HG03378 (cell line): ENCODE results near the gene SLC6A15.

Experiments
- ATAC-seq: cut with Tn5 transposase; IDR thresholded peaks from one replicate; pipeline ENCODE4 v1.9.1; 2021; ENCODE audit warnings: mild to moderate bottlenecking, moderate library complexity; ENCODE audit not compliant: unreplicated experiment

Gene SLC6A15

GRCh38 chr12:84912198-84913128, at the start of gene SLC6A15:
Gene SLC6A15, minus strand, starts transcription at chr12:84912799. Its CDS starts 20,679 bp downstream, at chr12:84892120.
- ATAC-seq, result no peak

GRCh38 chr12:84960918-84961317, 48.3 kb upstream of the SLC6A15 start:
- ATAC-seq, result no peak

DNA sequence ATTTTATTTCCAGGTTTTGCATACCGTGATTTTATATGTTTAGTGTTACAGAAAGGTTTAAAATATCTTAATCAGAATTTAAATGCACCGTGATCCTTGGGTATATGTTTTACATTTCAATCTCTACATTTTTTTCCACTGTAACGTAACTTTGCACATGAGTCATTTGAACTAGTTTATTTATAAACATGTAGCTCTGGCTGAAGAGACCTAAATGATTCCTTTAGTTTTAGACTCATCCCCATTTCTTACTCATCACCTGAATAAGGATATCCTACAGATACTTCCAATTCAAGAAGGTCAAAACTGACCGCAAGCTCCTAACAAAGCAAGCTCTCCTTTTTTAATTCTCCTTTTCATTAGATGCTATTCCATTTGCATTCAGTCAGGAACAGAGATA, 42.7 kb upstream of the SLC6A15 start:
- no peak for ATAC-seq

DNA sequence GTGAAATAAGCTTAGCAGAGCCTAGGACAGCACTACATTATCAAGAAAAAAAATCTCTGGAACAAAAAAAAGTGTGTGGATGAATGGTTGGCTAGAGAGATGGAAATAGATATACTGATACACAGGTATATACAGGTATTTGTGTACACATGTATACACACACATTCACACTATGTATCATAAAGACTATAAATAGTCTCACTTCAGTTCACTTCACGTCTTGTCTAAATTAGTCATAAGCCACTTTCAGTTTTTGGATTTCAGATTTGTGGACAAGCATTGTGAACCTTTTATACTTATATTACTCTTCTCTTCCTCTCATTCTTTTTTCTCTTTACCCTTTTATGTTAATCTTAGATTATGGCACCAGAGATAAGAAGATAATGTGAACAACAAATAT, 41.8 kb upstream of the SLC6A15 start:
- ATAC-seq, result no peak

GRCh38 chr12:84950971-84951546, 38.5 kb upstream of the SLC6A15 start:
- no peak for ATAC-seq

DNA sequence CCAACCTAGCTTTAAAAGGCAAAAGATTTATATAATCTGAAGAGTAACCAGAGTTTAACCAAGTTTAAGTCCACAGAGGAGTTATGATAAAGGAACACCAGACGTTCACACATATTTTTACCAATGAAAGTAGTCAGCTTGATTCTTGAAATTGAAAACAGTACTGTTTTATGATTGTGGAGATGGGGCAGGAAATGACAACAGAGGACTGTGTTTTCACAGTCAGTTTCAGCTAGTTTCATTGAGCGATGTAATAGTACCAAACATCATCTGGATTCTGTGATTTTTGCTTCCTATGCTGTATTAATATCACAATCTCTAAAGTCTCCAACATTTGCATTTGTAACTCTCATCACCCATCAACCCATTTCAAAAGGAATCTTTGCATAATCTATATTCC, 34.2 kb upstream of the SLC6A15 start:
- ATAC-seq, result no peak

DNA sequence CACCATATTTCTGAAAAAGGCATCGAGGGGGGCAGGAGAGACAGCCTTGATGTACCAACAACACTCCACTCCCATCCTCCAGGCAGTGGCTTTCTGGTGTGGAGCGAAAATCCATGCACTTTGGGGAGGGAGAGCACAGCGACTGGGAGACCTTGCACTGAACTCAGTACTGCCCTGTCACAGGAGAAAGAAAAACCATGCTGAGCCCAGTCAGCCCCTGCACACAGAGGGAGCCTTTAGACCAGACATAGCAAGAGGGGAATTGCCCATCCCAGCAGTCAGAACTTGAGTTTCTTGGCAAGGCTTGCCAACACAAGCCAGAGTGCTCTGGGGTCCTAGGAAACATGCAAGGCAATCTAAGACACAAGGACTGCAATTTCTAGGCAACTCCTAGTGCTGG, 24.8 kb upstream of the SLC6A15 start:
- no peak for ATAC-seq

DNA sequence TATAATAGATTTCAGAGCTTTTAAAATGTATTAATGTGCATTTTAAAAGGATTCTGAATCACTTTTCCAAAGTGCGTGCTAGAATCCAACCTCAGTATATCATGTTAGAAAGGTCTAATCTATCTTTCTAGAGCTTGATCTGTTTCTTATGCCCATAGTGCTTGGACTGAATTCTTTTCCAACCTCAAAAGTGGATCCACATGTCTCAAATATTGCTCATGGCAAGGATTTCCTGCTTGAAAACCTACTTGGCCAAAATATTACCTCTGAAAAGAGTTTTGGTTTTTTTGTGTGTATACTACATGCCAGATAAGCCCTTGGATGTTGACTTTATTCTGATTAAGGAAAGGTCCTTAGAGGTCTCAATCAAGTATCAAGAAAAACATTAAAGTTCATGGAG, 16.9 kb upstream of the SLC6A15 start:
- ATAC-seq, result no peak

DNA sequence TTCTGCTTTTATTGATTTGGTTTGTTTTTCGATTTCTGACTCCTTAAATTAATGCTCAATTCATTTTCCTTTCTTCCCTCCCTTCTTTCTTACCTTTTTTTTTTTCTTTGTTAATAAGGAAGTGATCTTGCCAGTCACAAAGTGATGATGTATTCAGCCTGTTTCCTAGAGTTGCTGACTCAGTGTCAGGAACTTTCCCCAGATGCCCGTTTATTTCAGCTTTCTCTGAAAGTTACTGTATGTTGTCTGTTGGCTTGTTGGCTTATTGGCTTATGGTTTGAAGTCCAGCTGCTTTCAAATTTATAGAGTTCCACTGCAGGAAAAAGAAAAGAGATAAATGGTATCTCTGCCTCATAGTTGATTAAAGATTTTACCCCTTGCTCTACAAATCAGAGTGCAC, 12.4 kb upstream of the SLC6A15 start:
- ATAC-seq, result no peak

DNA sequence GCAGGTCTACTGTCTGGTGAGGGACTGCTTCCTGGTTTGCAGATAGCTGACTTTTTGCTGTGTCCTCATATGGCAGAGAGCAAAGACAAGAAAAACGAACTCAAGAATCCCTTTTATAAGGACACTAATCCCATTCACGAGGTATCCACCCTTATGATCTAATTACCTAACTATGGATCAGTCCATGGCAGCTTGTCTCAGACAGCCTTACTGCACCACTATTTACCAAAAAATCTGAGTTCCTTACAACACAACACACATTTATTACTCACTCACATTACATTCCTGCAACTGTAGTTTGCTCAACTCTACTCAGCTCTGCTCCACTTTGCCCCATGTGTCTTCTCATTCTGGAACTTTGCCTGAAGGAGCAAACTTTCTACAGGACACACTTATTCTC, 10.1 kb upstream of the SLC6A15 start:
- no peak for ATAC-seq

GRCh38 chr12:84920331-84920730, 7.7 kb upstream of the SLC6A15 start:
- ATAC-seq, result no peak

- ATAC-seq, result no peak
Observed at GRCh38 chr12:84919271-84919670, 6.7 kb upstream of the SLC6A15 start.

DNA sequence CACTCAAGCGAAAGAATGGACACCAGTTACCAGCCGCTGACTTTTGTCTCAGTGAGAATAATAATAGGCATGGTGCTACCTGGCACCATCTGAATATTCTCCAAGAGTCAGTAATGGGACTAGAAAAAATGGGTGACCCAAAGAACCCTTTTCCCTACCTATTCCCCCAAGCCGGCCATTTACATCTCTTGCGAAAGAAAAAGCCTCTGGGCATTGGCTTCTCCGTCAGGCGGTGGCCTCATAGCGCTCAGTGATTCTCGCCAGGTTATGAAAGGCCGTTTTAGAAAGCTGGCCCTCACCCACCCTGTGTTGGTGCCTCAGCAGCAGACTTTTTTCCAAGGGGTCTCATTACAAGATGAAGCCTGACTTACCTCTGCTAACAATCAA, 523 bp upstream of the SLC6A15 start:
- no peak for ATAC-seq

GRCh38 chr12:84911271-84912197, 1.1 kb downstream of the SLC6A15 start:
- ATAC-seq, result no peak

DNA sequence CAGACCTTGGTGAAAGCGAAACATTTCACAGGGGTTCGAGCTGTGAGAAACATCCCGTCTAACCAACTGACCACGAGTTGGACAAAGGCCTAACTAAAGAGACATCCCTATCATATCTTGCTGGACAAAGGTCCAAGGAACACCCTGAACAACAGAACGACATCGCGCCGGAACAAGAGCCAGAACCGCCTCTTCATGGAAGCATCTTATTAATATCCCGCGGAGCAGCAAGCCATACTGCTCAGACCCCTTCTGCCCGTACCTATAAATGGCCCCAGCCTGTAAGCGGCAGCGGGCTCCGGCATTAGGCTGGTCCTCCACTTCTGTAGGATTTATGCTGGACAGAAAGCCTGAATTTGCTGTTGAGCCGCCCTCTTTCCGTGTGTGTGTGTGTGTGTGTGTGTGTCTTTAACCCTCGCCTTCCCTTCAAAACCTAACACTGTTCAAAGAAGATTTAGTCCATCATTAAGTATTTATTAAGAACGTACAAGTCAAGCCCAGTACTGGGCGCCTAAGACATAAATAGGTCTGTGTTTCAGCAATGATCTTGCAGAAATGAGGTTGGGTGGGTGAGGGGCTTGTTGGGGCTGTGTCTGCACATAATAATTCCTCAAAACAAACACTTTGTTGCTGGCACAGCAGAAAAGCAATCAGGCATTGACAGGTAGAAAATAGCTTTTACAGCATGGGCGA, 1.9 kb downstream of the SLC6A15 start:
- ATAC-seq, result no peak

GRCh38 chr12:84904051-84904450, 8.5 kb downstream of the SLC6A15 start:
- ATAC-seq, result no peak

GRCh38 chr12:84891106-84891838, 21.3 kb downstream of the SLC6A15 start:
- no peak for ATAC-seq

GRCh38 chr12:84889818-84890217, 22.8 kb downstream of the SLC6A15 start:
- no peak for ATAC-seq

GRCh38 chr12:84888861-84889260, 23.7 kb downstream of the SLC6A15 start:
- no peak for ATAC-seq

GRCh38 chr12:84877340-84877739, 35.3 kb downstream of the SLC6A15 start:
- no peak for ATAC-seq
